Muscle of back (tissue), 11 donors: ENCODE measurements around the gene GALNT3. TPM values are rescaled to one million over a fixed set of nuclear protein-coding genes. Genes with fewer than 3 reads are reported as not detected.

ENCODE experiments used
- DNase-seq, 3 donors: peaks; one replicate each; pipeline versions ENCODE4 v3.0.0 to v3.0.0-alpha.2; 2013
- polyA plus RNA-seq, 10 donors: library from polyadenylated mRNA; unstranded; fragments of 120-200 nt; gene quantifications; one replicate each; pipeline ENCODE4 v1.2.1, GENCODE V29; 2013; ENCODE audit not compliant: insufficient read length in 10 of 10

GALNT3 gene
- polyA plus RNA-seq, 10 donors, result 0.60 to 4.3 (median 1.1) TPM

GRCh38 chr2:165745916-165746315 is 48.1 kb downstream of the GALNT3 start:
- DNase-seq, result no peak

- DNase-seq, result no peak
These were observed 50.6 kb downstream of the GALNT3 start for GRCh38 chr2:165743442-165743841.

- DNase-seq, result peak in 1 of 3 donors; percentile 26
These were observed 68.6 kb downstream of the GALNT3 start for GRCh38 chr2:165725421-165725820.

- DNase-seq, result peak in 1 of 3 donors; percentile 69
These were observed 73.5 kb downstream of the GALNT3 start for GRCh38 chr2:165720511-165720910.

GRCh38 chr2:165718610-165719210 is 75.3 kb downstream of the GALNT3 start:
- DNase-seq, result peak in 1 of 3 donors; percentile 26

GRCh38 chr2:165716091-165716490 is 78.0 kb downstream of the GALNT3 start:
- DNase-seq, result peak in 1 of 3 donors; percentile 61

- no peak for DNase-seq
These were observed 87.0 kb downstream of the GALNT3 start for GRCh38 chr2:165706960-165707487.

DNA sequence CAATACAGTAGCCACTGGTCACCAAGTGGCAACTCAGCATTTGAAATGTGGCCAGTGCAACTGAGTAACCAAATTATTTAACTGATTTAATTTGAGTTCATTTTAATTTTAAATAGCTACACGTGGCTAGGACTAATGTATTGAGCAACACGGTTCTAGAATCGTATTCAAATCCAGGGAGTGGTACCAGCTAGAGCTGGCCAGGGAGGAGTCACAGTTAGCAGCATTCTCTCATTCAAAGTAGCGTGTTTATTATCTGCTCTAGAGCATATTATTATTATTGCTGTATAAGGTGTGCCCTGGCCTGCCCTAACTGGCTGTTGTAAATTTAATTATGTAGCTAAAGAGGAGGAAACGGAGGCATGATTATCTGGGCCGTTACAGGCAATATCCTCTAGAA is 92.9 kb downstream of the GALNT3 start:
- no peak for DNase-seq

GRCh38 chr2:165700531-165700930 is 93.5 kb downstream of the GALNT3 start:
- DNase-seq, result peak in 1 of 3 donors; percentile 27

DNA sequence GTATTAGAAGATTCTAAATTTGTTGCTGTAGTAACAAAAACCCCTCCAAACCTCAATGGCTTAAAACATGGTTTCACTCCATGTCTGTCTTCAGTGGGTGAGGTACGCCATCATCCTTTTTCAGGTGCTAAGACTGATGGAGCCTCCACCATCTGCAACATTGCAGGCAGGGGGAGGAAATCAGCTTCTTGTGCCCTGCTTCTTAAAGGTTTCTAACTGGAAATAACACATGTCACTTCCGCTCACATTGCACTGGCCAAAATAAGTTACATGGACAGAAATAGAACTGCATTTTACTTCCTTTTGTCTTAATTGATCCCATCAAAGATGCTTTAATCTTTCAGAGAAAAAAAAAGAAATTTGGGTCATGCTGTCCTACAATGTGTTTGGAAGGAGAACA is 94.1 kb downstream of the GALNT3 start:
- no peak for DNase-seq

DNA sequence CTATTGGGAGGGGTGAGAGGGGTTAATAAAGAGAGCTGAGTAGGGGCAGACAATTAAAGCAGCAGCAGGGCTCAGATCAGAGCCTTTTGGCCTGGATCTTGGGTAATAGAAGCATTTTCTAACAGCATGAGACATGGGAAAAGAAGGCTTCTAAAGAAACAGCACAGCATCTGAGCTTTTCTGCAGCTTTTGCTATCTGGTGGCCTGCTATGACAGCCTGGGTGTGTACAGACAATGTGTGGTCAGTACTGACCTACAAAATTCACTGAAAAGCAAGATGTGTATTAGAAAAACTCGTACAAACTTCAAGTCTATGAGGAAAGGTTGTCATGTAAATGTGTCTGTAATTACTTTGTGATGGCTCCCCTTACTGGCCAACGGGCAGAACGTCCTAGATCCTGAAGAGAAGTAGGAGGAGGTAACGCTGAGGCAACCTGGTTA is 95.6 kb downstream of the GALNT3 start:
- DNase-seq, result peak; percentile 28 to 80 (median 59)

GRCh38 chr2:165697748-165698443 is 96.2 kb downstream of the GALNT3 start:
- DNase-seq, result no peak

Other genes starting within 250 kb of the GALNT3 start
- gene TTC21B, start 159.5 kb upstream of the GALNT3 start, polyA plus RNA-seq, result 10 to 100 TPM; 14.0 to 28.0 (median 19.1) TPM